Suppressor macrophage (primary cell): ENCODE measurements around the gene CORO2A.

Experiments used
- DNase-seq, 4 experiments: peaks; one replicate each; pipeline ENCODE4 v3.0.0-alpha.2; 2020 to 2022

The CORO2A gene

GRCh38 chr9:98219794-98220370 lies 27.4 kb upstream of the CORO2A start:
- no peak for DNase-seq

GRCh38 chr9:98219364-98219716 lies 26.9 kb upstream of the CORO2A start:
- DNase-seq: no peak

GRCh38 chr9:98218562-98219363 lies 26.3 kb upstream of the CORO2A start:
- no peak for DNase-seq

- peak in 1 of 4 experiments; percentile 45 for DNase-seq
Measured at GRCh38 chr9:98217255-98217654, 24.8 kb upstream of the CORO2A start.

GRCh38 chr9:98216391-98216790 lies 24.0 kb upstream of the CORO2A start:
- DNase-seq: no peak

- DNase-seq: no peak
Measured at GRCh38 chr9:98215821-98216220, 23.4 kb upstream of the CORO2A start.

GRCh38 chr9:98215271-98215670 lies 22.8 kb upstream of the CORO2A start:
- no peak for DNase-seq

GRCh38 chr9:98214811-98215210 lies 22.4 kb upstream of the CORO2A start:
- DNase-seq: no peak

- no peak for DNase-seq
Measured at GRCh38 chr9:98211260-98211659, 18.8 kb upstream of the CORO2A start.

GRCh38 chr9:98210435-98210834 lies 18.0 kb upstream of the CORO2A start:
- no peak for DNase-seq

- DNase-seq: no peak
Measured at GRCh38 chr9:98209530-98209929, 17.1 kb upstream of the CORO2A start.

GRCh38 chr9:98208635-98209034 lies 16.2 kb upstream of the CORO2A start:
- no peak for DNase-seq

GRCh38 chr9:98207606-98208005 lies 15.2 kb upstream of the CORO2A start:
- no peak for DNase-seq

GRCh38 chr9:98206754-98207153 lies 14.3 kb upstream of the CORO2A start:
- DNase-seq: no peak

GRCh38 chr9:98204692-98205091 lies 12.3 kb upstream of the CORO2A start:
- DNase-seq: no peak

- no peak for DNase-seq
Measured at GRCh38 chr9:98203153-98203552, 10.7 kb upstream of the CORO2A start.

GRCh38 chr9:98202252-98202651 lies 9.8 kb upstream of the CORO2A start:
- no peak for DNase-seq

GRCh38 chr9:98201749-98202148 lies 9.3 kb upstream of the CORO2A start:
- DNase-seq: no peak

- no peak for DNase-seq
Measured at GRCh38 chr9:98201102-98201501, 8.7 kb upstream of the CORO2A start.

GRCh38 chr9:98199388-98200033 lies 7.1 kb upstream of the CORO2A start:
- no peak for DNase-seq

GRCh38 chr9:98195671-98196070 lies 3.2 kb upstream of the CORO2A start:
- no peak for DNase-seq

- no peak for DNase-seq
Measured at GRCh38 chr9:98193336-98193944, 1.0 kb upstream of the CORO2A start.

- peak; percentile 57 to 84 (median 68) for DNase-seq
Measured at GRCh38 chr9:98191671-98192502, 550 bp downstream of the CORO2A start.
